Astrocyte of the cerebellum (primary cell): ENCODE measurements around the gene ALKBH5.

Experiments
- DNase-seq: peaks from one replicate; pipeline ENCODE4 v3.0.0-alpha.2; 2011; ENCODE audit warnings: low read depth
- H3K4me3 ChIP-seq: 2 replicates; pipeline ENCODE4 v1.5.1; 2011; ENCODE audit warnings: mild to moderate bottlenecking, low read depth, low read length, moderate library complexity
- in situ Hi-C: cut with HindIII; loops from 2 replicates; pipeline ENCODE4 v1.10.0; 2017; ENCODE audit warnings: low sequenced_read_pairs
- TF ChIP-seq, protein P1 (sequence below): IDR thresholded peaks from 2 replicates; pipeline ENCODE4 v1.5.1; 2012; ENCODE audit warnings: low read length, low read depth, moderate library complexity, mild to moderate bottlenecking; ENCODE audit errors: missing control alignments

Gene ALKBH5

DNA sequence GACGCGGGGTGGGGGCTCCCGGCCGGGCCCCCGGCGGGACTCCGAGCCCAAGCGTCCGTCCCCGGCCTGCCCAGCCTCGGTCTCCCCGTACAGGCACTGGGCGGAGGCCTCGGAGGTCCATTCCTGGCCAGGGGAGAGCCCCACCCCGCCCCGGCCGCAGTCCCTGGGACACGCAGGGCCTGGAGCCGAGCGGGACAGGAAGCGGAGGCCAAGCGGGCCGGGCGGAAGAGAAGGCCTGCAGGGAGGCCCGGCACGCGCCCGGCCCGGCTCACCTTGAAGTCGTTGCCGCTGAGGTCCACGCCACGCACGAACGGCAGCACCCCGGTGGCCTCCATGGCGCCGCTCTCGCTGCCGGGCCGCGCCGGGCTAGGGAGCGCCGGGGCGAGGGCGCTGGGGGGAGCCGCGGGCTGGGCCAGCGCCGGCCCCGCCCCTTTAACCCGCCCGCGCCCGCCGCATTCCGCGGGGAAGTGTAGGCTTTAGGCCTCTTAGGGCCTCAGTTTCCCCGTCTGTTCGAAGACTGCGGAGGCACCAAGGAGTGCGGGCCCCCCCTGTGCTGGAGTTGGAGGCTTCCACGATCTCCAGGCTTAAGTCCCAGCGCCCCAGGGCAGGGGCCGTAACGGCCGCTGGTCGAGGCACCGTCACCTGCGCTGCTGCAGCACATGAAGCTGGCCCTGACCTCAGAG lies 74.9 kb downstream of the ALKBH5 start, which contains the start of gene FLII:
Gene FLII (minus strand): TSS at position 383 of the 683 bp plus-strand sequence. CDS start 48 bp downstream, at position 335.
- H3K4me3 ChIP-seq = peak within 1 kb of the TSS; percentile 93
- in situ Hi-C loops = no loop called here
- no peak for DNase-seq
- TF ChIP-seq, protein P1, sequence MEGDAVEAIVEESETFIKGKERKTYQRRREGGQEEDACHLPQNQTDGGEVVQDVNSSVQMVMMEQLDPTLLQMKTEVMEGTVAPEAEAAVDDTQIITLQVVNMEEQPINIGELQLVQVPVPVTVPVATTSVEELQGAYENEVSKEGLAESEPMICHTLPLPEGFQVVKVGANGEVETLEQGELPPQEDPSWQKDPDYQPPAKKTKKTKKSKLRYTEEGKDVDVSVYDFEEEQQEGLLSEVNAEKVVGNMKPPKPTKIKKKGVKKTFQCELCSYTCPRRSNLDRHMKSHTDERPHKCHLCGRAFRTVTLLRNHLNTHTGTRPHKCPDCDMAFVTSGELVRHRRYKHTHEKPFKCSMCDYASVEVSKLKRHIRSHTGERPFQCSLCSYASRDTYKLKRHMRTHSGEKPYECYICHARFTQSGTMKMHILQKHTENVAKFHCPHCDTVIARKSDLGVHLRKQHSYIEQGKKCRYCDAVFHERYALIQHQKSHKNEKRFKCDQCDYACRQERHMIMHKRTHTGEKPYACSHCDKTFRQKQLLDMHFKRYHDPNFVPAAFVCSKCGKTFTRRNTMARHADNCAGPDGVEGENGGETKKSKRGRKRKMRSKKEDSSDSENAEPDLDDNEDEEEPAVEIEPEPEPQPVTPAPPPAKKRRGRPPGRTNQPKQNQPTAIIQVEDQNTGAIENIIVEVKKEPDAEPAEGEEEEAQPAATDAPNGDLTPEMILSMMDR = no peak
